ENCODE measurements around the gene ALK. TPM values are rescaled to one million over a fixed set of nuclear protein-coding genes. Genes with fewer than 3 reads are reported as not detected.

Gene ALK
- total RNA-seq, 3 donors from 2014 or later: not detected

GRCh38 chr2:29811378-29811777 is 110.0 kb downstream of the ALK start:
- DNase-seq (no peak), ATAC-seq (no peak)
- no peaks in the 10 kb centered on the region for H3K9me3 Mint-ChIP-seq
- H3K27me3 Mint-ChIP-seq (ENCODE audit: low read depth): peaks cover 12% of the 10 kb centered on the region
- no peak overlapping the region for H3K4me3 Mint-ChIP-seq
- H3K36me3 Mint-ChIP-seq (ENCODE audit: insufficient read depth): no peaks in the 10 kb centered on the region
- no peaks in the 10 kb centered on the region for H3K4me1 Mint-ChIP-seq (ENCODE audit: low read depth)

- H3K36me3 Mint-ChIP-seq (ENCODE audit: insufficient read depth): no peaks in the 10 kb centered on the region
- no peaks in the 10 kb centered on the region for H3K9me3 Mint-ChIP-seq
- no peak for DNase-seq
- no peak overlapping the region for H3K4me3 Mint-ChIP-seq
- no peaks in the 10 kb centered on the region for H3K4me1 Mint-ChIP-seq (ENCODE audit: low read depth)
- H3K27me3 Mint-ChIP-seq (ENCODE audit: low read depth): peaks cover 12% of the 10 kb centered on the region
- no peak for ATAC-seq
Measured at GRCh38 chr2:29810956-29811355, 110.4 kb downstream of the ALK start.

GRCh38 chr2:29808321-29808720 is 113.1 kb downstream of the ALK start:
- Mint-ChIP-seq H3K9me3 (peaks cover 6% of the 10 kb centered on the region), H3K27me3 (ENCODE audit: low read depth) (peaks cover 13% of the 10 kb centered on the region), H3K36me3 (ENCODE audit: insufficient read depth) (no peaks in the 10 kb centered on the region), H3K4me1 (ENCODE audit: low read depth) (no peaks in the 10 kb centered on the region), H3K4me3 (no peak overlapping the region)
- ATAC-seq (no peak), DNase-seq (no peak)

GRCh38 chr2:29807082-29807481 is 114.3 kb downstream of the ALK start:
- DNase-seq (no peak), ATAC-seq (no peak)
- H3K4me3 Mint-ChIP-seq: no peak overlapping the region
- peaks cover 13% of the 10 kb centered on the region for H3K27me3 Mint-ChIP-seq (ENCODE audit: low read depth)
- H3K9me3 Mint-ChIP-seq: peaks cover 6% of the 10 kb centered on the region
- no peaks in the 10 kb centered on the region for H3K4me1 Mint-ChIP-seq (ENCODE audit: low read depth)
- no peaks in the 10 kb centered on the region for H3K36me3 Mint-ChIP-seq (ENCODE audit: insufficient read depth)

- Mint-ChIP-seq H3K9me3 (peaks cover 6% of the 10 kb centered on the region), H3K27me3 (ENCODE audit: low read depth) (peaks cover 13% of the 10 kb centered on the region), H3K4me1 (ENCODE audit: low read depth) (no peaks in the 10 kb centered on the region), H3K36me3 (ENCODE audit: insufficient read depth) (no peaks in the 10 kb centered on the region), H3K4me3 (no peak overlapping the region)
- no peak for DNase-seq
- ATAC-seq: no peak
Measured at GRCh38 chr2:29806461-29806860, 114.9 kb downstream of the ALK start.

GRCh38 chr2:29804671-29805070 is 116.7 kb downstream of the ALK start:
- peaks cover 6% of the 10 kb centered on the region for H3K9me3 Mint-ChIP-seq
- H3K4me1 Mint-ChIP-seq (ENCODE audit: low read depth): no peaks in the 10 kb centered on the region
- H3K27me3 Mint-ChIP-seq (ENCODE audit: low read depth): peaks cover 12% of the 10 kb centered on the region
- H3K36me3 Mint-ChIP-seq (ENCODE audit: insufficient read depth): no peaks in the 10 kb centered on the region
- H3K4me3 Mint-ChIP-seq: no peak overlapping the region
- ATAC-seq: no peak
- DNase-seq: no peak

GRCh38 chr2:29803537-29803936 is 117.8 kb downstream of the ALK start:
- Mint-ChIP-seq H3K4me3 (no peak overlapping the region), H3K4me1 (ENCODE audit: low read depth) (no peaks in the 10 kb centered on the region), H3K9me3 (peaks cover 6% of the 10 kb centered on the region), H3K36me3 (ENCODE audit: insufficient read depth) (no peaks in the 10 kb centered on the region), H3K27me3 (ENCODE audit: low read depth) (peaks cover 7% of the 10 kb centered on the region)
- DNase-seq (no peak), ATAC-seq (no peak)

- H3K9me3 Mint-ChIP-seq: peaks cover 6% of the 10 kb centered on the region
- H3K36me3 Mint-ChIP-seq (ENCODE audit: insufficient read depth): no peaks in the 10 kb centered on the region
- no peaks in the 10 kb centered on the region for H3K4me1 Mint-ChIP-seq (ENCODE audit: low read depth)
- DNase-seq: no peak
- H3K4me3 Mint-ChIP-seq: no peak overlapping the region
- H3K27me3 Mint-ChIP-seq (ENCODE audit: low read depth): peaks cover 7% of the 10 kb centered on the region
- no peak for ATAC-seq
Measured at GRCh38 chr2:29802986-29803385, 118.4 kb downstream of the ALK start.

GRCh38 chr2:29799628-29800027 is 121.8 kb downstream of the ALK start:
- DNase-seq: no peak
- no peaks in the 10 kb centered on the region for H3K36me3 Mint-ChIP-seq (ENCODE audit: insufficient read depth)
- no peaks in the 10 kb centered on the region for H3K4me1 Mint-ChIP-seq (ENCODE audit: low read depth)
- H3K4me3 Mint-ChIP-seq: no peak overlapping the region
- no peaks in the 10 kb centered on the region for H3K9me3 Mint-ChIP-seq
- peaks cover 4% of the 10 kb centered on the region for H3K27me3 Mint-ChIP-seq (ENCODE audit: low read depth)
- no peak for ATAC-seq

GRCh38 chr2:29797916-29798315 is 123.5 kb downstream of the ALK start:
- no peak for ATAC-seq
- no peak overlapping the region for H3K4me3 Mint-ChIP-seq

GRCh38 chr2:29796446-29796845 is 124.9 kb downstream of the ALK start:
- no peak overlapping the region for H3K4me3 Mint-ChIP-seq
- ATAC-seq: no peak

More at GRCh38 chr2:29797916-29798315, 123.5 kb downstream of the ALK start:
- H3K9me3 Mint-ChIP-seq: no peaks in the 10 kb centered on the region
- peaks cover 4% of the 10 kb centered on the region for H3K27me3 Mint-ChIP-seq (ENCODE audit: low read depth)
- no peak for DNase-seq
- H3K4me1 Mint-ChIP-seq (ENCODE audit: low read depth): no peaks in the 10 kb centered on the region
- no peaks in the 10 kb centered on the region for H3K36me3 Mint-ChIP-seq (ENCODE audit: insufficient read depth)

GRCh38 chr2:29789911-29790485 is 131.4 kb downstream of the ALK start:
- ATAC-seq: no peak
- H3K36me3 Mint-ChIP-seq (ENCODE audit: insufficient read depth): no peaks in the 10 kb centered on the region
- H3K4me3 Mint-ChIP-seq: no peak overlapping the region

More at GRCh38 chr2:29796446-29796845, 124.9 kb downstream of the ALK start:
- no peaks in the 10 kb centered on the region for H3K4me1 Mint-ChIP-seq (ENCODE audit: low read depth)
- no peaks in the 10 kb centered on the region for H3K9me3 Mint-ChIP-seq
- no peaks in the 10 kb centered on the region for H3K36me3 Mint-ChIP-seq (ENCODE audit: insufficient read depth)
- DNase-seq: no peak
- H3K27me3 Mint-ChIP-seq (ENCODE audit: low read depth): peaks cover 8% of the 10 kb centered on the region

GRCh38 chr2:29787473-29788465 is 133.6 kb downstream of the ALK start:
- ATAC-seq (no peak), DNase-seq (no peak)
- peaks cover 16% of the 10 kb centered on the region for H3K27me3 Mint-ChIP-seq (ENCODE audit: low read depth)
- no peaks in the 10 kb centered on the region for H3K36me3 Mint-ChIP-seq (ENCODE audit: insufficient read depth)
- H3K4me1 Mint-ChIP-seq (ENCODE audit: low read depth): no peaks in the 10 kb centered on the region
- H3K9me3 Mint-ChIP-seq: no peaks in the 10 kb centered on the region
- H3K4me3 Mint-ChIP-seq: no peak overlapping the region

More at GRCh38 chr2:29789911-29790485, 131.4 kb downstream of the ALK start:
- DNase-seq: no peak
- H3K27me3 Mint-ChIP-seq (ENCODE audit: low read depth): peaks cover 8% of the 10 kb centered on the region
- H3K9me3 Mint-ChIP-seq: no peaks in the 10 kb centered on the region
- H3K4me1 Mint-ChIP-seq (ENCODE audit: low read depth): no peaks in the 10 kb centered on the region

GRCh38 chr2:29786361-29786760 is 135.0 kb downstream of the ALK start:
- DNase-seq: no peak
- ATAC-seq: no peak
- no peaks in the 10 kb centered on the region for H3K4me1 Mint-ChIP-seq (ENCODE audit: low read depth)
- H3K36me3 Mint-ChIP-seq (ENCODE audit: insufficient read depth): no peaks in the 10 kb centered on the region
- no peaks in the 10 kb centered on the region for H3K9me3 Mint-ChIP-seq
- peaks cover 12% of the 10 kb centered on the region for H3K27me3 Mint-ChIP-seq (ENCODE audit: low read depth)
- H3K4me3 Mint-ChIP-seq: no peak overlapping the region

GRCh38 chr2:29783666-29784065 is 137.7 kb downstream of the ALK start:
- H3K36me3 Mint-ChIP-seq (ENCODE audit: insufficient read depth): no peaks in the 10 kb centered on the region
- ATAC-seq (no peak), DNase-seq (no peak)
- no peaks in the 10 kb centered on the region for H3K4me1 Mint-ChIP-seq (ENCODE audit: low read depth)
- peaks cover 13% of the 10 kb centered on the region for H3K27me3 Mint-ChIP-seq (ENCODE audit: low read depth)
- no peak overlapping the region for H3K4me3 Mint-ChIP-seq
- no peaks in the 10 kb centered on the region for H3K9me3 Mint-ChIP-seq
